ENCODE results near the gene HAND2.

Gene HAND2

GRCh38 chr4:173556398-173557131 lies 26.5 kb upstream of the HAND2 start:
- Histone ChIP-seq H3K36me3 (ENCODE audit: insufficient read depth, low read depth, low read length) (no peaks in the 10 kb centered on the region), H3K27ac (ENCODE audit: low read length) (no peak overlapping the region), H3K9me3 (ENCODE audit: insufficient read depth, low read depth, low read length) (no peaks in the 10 kb centered on the region), H3K4me1 (ENCODE audit: insufficient read depth, low read length) (0 out of 2 replicates have a peak, but pooled peaks cover 2% of the 10 kb centered on the region), H3K4me3 (ENCODE audit: low read length) (no peak overlapping the region), H3K27me3 (ENCODE audit: insufficient read depth, low read length) (no peaks in the 10 kb centered on the region), H3K9ac (ENCODE audit: low read depth, low read length) (no peak overlapping the region)

DNA sequence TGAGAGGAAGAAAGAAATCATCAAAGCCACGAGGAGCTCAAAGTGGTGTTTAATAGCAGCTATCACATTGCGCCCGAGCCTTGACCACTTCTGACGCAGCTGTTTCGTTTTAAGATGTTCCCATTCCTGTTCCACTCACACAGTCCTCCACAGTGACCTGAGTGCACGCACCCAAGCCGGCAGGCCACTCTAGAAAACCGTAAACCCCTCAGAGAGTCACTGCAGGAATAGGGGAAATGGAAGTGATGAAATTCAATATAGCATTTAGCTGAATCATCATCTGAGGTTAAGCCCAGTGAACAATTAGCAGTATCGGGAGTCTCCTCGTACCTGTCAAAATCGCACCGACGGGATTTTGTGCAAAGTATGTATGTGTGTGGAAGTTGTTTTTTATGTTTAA lies 17.9 kb upstream of the HAND2 start:
- Histone ChIP-seq H3K27me3 (ENCODE audit: insufficient read depth, low read length) (peaks cover 36% of the 10 kb centered on the region), H3K9me3 (ENCODE audit: insufficient read depth, low read depth, low read length) (no peaks in the 10 kb centered on the region), H3K4me3 (ENCODE audit: low read length) (no peak overlapping the region), H3K36me3 (ENCODE audit: insufficient read depth, low read depth, low read length) (no peaks in the 10 kb centered on the region), H3K9ac (ENCODE audit: low read depth, low read length) (no peak overlapping the region), H3K27ac (ENCODE audit: low read length) (no peak overlapping the region), H3K4me1 (ENCODE audit: insufficient read depth, low read length) (no peaks in the 10 kb centered on the region)

DNA sequence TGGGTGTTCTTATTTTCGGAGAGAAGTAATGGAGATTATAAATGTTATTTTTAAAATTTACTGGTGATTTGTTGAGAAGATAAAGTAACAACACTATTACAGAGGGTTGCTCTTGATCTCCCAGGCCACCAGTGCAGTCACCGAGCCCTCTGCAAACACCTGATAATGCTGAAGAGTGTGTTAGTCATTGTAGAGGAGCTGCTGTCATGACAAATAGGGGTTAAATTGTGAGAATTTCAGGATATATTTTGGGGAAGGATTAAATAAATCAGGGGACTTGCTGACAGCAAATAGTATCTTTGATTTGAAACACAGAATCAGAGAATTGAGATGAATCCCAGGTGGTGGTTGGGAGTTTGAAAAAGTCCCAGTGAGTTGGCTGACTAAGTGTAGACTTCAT lies 16.7 kb upstream of the HAND2 start:
- no peak overlapping the region for H3K27ac ChIP-seq (ENCODE audit: low read length)
- no peaks in the 10 kb centered on the region for H3K36me3 ChIP-seq (ENCODE audit: insufficient read depth, low read depth, low read length)
- no peaks in the 10 kb centered on the region for H3K9me3 ChIP-seq (ENCODE audit: insufficient read depth, low read depth, low read length)
- peaks cover 47% of the 10 kb centered on the region for H3K27me3 ChIP-seq (ENCODE audit: insufficient read depth, low read length)
- no peak overlapping the region for H3K9ac ChIP-seq (ENCODE audit: low read depth, low read length)
- H3K4me3 ChIP-seq (ENCODE audit: low read length) = no peak overlapping the region
- no peaks in the 10 kb centered on the region for H3K4me1 ChIP-seq (ENCODE audit: insufficient read depth, low read length)

DNA sequence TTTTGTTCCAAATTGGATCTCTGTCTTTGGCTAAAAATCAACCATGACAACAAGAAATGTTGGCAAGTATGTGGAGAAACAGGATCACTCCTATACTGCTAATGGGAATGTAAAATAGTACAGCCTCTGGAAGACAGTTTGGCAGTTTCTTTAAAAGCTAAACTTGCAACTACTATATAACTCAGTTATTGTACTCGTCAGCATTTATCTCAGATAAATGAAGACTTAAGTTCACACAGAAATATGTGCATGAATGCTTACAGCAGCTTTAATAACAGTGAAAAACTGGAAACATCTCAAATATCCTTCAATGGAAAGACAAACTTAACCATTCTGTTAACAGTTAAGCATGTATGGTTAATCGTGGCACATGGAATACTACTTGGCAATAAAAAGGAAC lies 15.4 kb upstream of the HAND2 start:
- H3K36me3 ChIP-seq (ENCODE audit: insufficient read depth, low read depth, low read length) = no peaks in the 10 kb centered on the region
- H3K27me3 ChIP-seq (ENCODE audit: insufficient read depth, low read length) = peaks cover 55% of the 10 kb centered on the region

GRCh38 chr4:173543266-173543665 lies 13.2 kb upstream of the HAND2 start:
- Histone ChIP-seq H3K36me3 (ENCODE audit: insufficient read depth, low read depth, low read length) (no peaks in the 10 kb centered on the region), H3K4me1 (ENCODE audit: insufficient read depth, low read length) (0 out of 2 replicates have a peak, but pooled peaks cover 4% of the 10 kb centered on the region), H3K9ac (ENCODE audit: low read depth, low read length) (no peak overlapping the region), H3K27ac (ENCODE audit: low read length) (no peak overlapping the region), H3K9me3 (ENCODE audit: insufficient read depth, low read depth, low read length) (no peaks in the 10 kb centered on the region), H3K4me3 (ENCODE audit: low read length) (no peak overlapping the region), H3K27me3 (ENCODE audit: insufficient read depth, low read length) (peaks cover 77% of the 10 kb centered on the region)

More for the DNA sequence above, 15.4 kb upstream of the HAND2 start:
- Histone ChIP-seq H3K4me3 (ENCODE audit: low read length) (no peak overlapping the region), H3K9ac (ENCODE audit: low read depth, low read length) (no peak overlapping the region), H3K4me1 (ENCODE audit: insufficient read depth, low read length) (no peaks in the 10 kb centered on the region), H3K9me3 (ENCODE audit: insufficient read depth, low read depth, low read length) (no peaks in the 10 kb centered on the region), H3K27ac (ENCODE audit: low read length) (no peak overlapping the region)

DNA sequence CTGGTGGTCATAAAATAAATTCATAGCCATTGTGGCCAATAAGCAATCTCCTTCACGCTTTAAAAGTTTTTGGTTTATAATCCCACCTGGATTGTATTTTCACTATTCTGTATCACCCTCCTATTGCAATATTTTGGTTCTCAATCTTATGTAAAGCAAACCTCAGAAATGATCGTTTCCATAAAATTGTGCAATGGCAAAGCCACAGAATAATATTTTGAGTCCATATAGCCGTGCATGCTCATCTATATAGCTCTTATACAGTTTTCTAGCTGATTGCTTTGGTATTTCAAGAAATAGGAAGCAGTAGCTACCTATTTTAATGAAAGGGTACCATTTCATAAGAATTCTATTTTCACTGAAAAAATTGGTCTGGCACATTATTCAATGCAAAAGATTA lies 10.0 kb upstream of the HAND2 start:
- 0 out of 2 replicates have a peak, but pooled peaks cover 4% of the 10 kb centered on the region for H3K4me1 ChIP-seq (ENCODE audit: insufficient read depth, low read length)
- peaks cover 100% of the 10 kb centered on the region for H3K27me3 ChIP-seq (ENCODE audit: insufficient read depth, low read length)
- no peak overlapping the region for H3K27ac ChIP-seq (ENCODE audit: low read length)
- peaks cover 5% of the 10 kb centered on the region; the same call in 1 of the 2 replicates for H3K9me3 ChIP-seq (ENCODE audit: insufficient read depth, low read depth, low read length)
- no peak overlapping the region for H3K9ac ChIP-seq (ENCODE audit: low read depth, low read length)
- H3K36me3 ChIP-seq (ENCODE audit: insufficient read depth, low read depth, low read length) = no peaks in the 10 kb centered on the region
- no peak overlapping the region for H3K4me3 ChIP-seq (ENCODE audit: low read length)

GRCh38 chr4:173538909-173539445 lies 8.9 kb upstream of the HAND2 start:
- Histone ChIP-seq H3K27me3 (ENCODE audit: insufficient read depth, low read length) (peaks cover 100% of the 10 kb centered on the region), H3K36me3 (ENCODE audit: insufficient read depth, low read depth, low read length) (no peaks in the 10 kb centered on the region), H3K9ac (ENCODE audit: low read depth, low read length) (no peak overlapping the region), H3K4me1 (ENCODE audit: insufficient read depth, low read length) (0 out of 2 replicates have a peak, but pooled peaks cover 4% of the 10 kb centered on the region), H3K9me3 (ENCODE audit: insufficient read depth, low read depth, low read length) (peaks cover 5% of the 10 kb centered on the region; the same call in 1 of the 2 replicates), H3K4me3 (ENCODE audit: low read length) (peak overlapping the region; percentile 56; the same call in 1 of the 2 replicates), H3K27ac (ENCODE audit: low read length) (no peak overlapping the region)

DNA sequence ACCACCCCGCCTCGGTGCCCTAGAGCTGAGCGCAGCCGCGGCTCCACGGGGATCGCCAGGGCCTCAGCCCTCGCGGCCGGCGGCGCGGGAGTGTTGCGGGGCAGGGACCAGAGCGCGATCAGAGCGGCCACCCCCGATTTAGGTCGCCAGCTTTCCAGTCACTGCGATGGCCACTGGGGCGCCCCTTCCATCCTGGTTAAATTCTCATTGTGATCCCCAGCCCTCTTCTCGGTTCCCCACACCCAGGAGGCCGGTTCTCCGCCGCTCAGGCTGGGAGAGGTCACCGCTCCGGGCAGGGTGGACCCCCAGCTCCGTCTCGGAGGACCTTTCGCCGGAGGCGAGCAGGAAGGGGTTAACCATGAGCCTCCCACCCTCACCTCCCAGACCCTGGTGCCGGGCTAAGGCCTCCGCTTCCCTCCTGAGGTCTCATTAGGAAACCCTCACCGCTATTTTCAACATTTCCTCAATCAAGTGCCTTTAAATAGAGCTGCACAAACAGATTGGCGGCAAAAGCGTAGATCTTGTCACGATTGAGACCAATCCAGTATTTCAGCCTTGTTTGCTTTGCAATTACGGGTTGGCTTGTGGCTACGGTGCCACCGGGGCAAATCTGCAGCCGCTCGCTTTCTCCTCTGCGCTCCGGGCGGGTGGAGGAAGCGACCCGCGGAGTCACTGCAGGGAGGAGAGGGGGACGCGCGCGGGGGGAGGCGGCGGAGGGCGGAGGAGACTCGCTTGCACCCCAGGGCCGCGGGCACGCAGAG lies 8.3 kb upstream of the HAND2 start:
- Histone ChIP-seq H3K4me1 (ENCODE audit: insufficient read depth, low read length) (0 out of 2 replicates have a peak, but pooled peaks cover 4% of the 10 kb centered on the region), H3K9me3 (ENCODE audit: insufficient read depth, low read depth, low read length) (peaks cover 6% of the 10 kb centered on the region; the same call in 1 of the 2 replicates), H3K9ac (ENCODE audit: low read depth, low read length) (no peak overlapping the region), H3K27me3 (ENCODE audit: insufficient read depth, low read length) (peaks cover 100% of the 10 kb centered on the region), H3K4me3 (ENCODE audit: low read length) (peak overlapping the region; percentile 56; the same call in 1 of the 2 replicates), H3K27ac (ENCODE audit: low read length) (no peak overlapping the region), H3K36me3 (ENCODE audit: insufficient read depth, low read depth, low read length) (no peaks in the 10 kb centered on the region)

DNA sequence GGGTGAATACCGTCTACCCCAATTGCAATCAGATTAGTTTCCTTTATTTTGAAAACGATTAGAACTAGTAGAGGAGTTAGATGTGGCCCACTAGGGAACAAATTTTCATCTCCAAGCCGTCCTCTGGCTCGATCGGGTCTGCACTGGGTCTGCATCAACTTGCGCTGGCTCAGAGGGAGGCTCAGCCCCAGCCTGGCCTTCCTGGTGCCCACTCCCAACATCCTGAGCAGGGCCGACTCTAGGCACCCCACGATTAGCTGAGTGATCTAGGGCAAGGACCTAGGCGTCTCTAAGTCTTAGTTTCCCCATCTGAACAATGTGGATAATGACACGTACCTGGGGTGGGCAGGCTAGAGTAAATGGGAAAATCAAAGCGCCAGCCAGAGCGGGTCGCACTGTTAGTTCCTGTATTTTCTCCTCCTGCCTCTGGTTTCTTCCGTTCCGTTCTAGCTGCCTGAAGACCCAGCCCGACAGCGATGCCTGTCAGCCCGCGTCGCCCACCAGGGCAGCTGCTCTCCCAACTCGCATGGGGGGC lies 7.7 kb upstream of the HAND2 start:
- Histone ChIP-seq H3K9ac (ENCODE audit: low read depth, low read length) (no peak overlapping the region), H3K4me1 (ENCODE audit: insufficient read depth, low read length) (0 out of 2 replicates have a peak, but pooled peaks cover 4% of the 10 kb centered on the region), H3K4me3 (ENCODE audit: low read length) (peak overlapping the region; percentile 56; the same call in 1 of the 2 replicates), H3K9me3 (ENCODE audit: insufficient read depth, low read depth, low read length) (peaks cover 12% of the 10 kb centered on the region; the same call in 1 of the 2 replicates), H3K36me3 (ENCODE audit: insufficient read depth, low read depth, low read length) (no peaks in the 10 kb centered on the region), H3K27me3 (ENCODE audit: insufficient read depth, low read length) (peaks cover 100% of the 10 kb centered on the region), H3K27ac (ENCODE audit: low read length) (no peak overlapping the region)

- no peak overlapping the region for H3K27ac ChIP-seq (ENCODE audit: low read length)
- H3K4me1 ChIP-seq (ENCODE audit: insufficient read depth, low read length) = 0 out of 2 replicates have a peak, but pooled peaks cover 4% of the 10 kb centered on the region
- peaks cover 12% of the 10 kb centered on the region; the same call in 1 of the 2 replicates for H3K9me3 ChIP-seq (ENCODE audit: insufficient read depth, low read depth, low read length)
- H3K27me3 ChIP-seq (ENCODE audit: insufficient read depth, low read length) = peaks cover 100% of the 10 kb centered on the region
- no peak overlapping the region for H3K9ac ChIP-seq (ENCODE audit: low read depth, low read length)
- H3K36me3 ChIP-seq (ENCODE audit: insufficient read depth, low read depth, low read length) = no peaks in the 10 kb centered on the region
- no peak overlapping the region for H3K4me3 ChIP-seq (ENCODE audit: low read length)
Observed at GRCh38 chr4:173536808-173537429, 6.9 kb upstream of the HAND2 start.

DNA sequence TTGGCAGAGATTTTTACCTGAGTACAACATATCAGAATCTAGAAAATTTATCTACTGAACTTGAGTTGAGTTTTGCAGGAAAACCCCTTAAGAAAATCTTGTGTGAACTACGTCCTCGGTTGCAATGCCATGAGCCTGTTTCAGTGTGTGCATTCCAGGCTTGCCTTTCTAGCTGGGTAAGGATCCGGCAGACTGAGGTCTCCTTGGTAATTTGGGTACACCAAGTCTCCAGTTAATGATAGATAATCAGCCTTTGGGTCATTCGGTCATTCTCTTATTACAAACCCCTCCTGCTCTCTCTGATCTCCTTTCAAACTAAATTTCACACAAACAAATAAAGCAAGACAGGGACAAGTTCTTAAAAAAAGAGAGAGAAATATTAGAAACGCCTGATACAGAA lies 5.9 kb upstream of the HAND2 start:
- Histone ChIP-seq H3K4me3 (ENCODE audit: low read length) (no peak overlapping the region), H3K4me1 (ENCODE audit: insufficient read depth, low read length) (0 out of 2 replicates have a peak, but pooled peaks cover 4% of the 10 kb centered on the region), H3K27ac (ENCODE audit: low read length) (no peak overlapping the region), H3K36me3 (ENCODE audit: insufficient read depth, low read depth, low read length) (no peaks in the 10 kb centered on the region), H3K9me3 (ENCODE audit: insufficient read depth, low read depth, low read length) (peaks cover 14% of the 10 kb centered on the region; the same call in 1 of the 2 replicates), H3K27me3 (ENCODE audit: insufficient read depth, low read length) (peaks cover 100% of the 10 kb centered on the region), H3K9ac (ENCODE audit: low read depth, low read length) (no peak overlapping the region)

Measured in iPS-20b (cell line).